Testis (tissue), 2 donors: Measurements from ENCODE around the gene PERM1.
"Not testable (repeated sequence)": the region's sequence is repeated elsewhere in the genome, so short reads cannot be mapped to it uniquely, and the experiment has no call there.

ENCODE experiments used
- CTCF ChIP-seq, 3 experiments: fragments of 450-650 bp in 2 of 3; fragments of 200-600 bp in 1 of 3; sonication (generic) in 1 of 3; IDR thresholded peaks; one replicate each; pipeline ENCODE4 v1.5.1; 2016 to 2019; ENCODE audit warnings: antibody characterized with exemption in 3 of 3, mild to moderate bottlenecking in 2 of 3, moderate library complexity in 1 of 3
- POLR2A ChIP-seq: fragments of 450-650 bp; IDR thresholded peaks from one replicate; pipeline ENCODE4 v1.6.1; 2017; ENCODE audit warnings: antibody characterized with exemption, mild to moderate bottlenecking, moderate library complexity

DNA sequence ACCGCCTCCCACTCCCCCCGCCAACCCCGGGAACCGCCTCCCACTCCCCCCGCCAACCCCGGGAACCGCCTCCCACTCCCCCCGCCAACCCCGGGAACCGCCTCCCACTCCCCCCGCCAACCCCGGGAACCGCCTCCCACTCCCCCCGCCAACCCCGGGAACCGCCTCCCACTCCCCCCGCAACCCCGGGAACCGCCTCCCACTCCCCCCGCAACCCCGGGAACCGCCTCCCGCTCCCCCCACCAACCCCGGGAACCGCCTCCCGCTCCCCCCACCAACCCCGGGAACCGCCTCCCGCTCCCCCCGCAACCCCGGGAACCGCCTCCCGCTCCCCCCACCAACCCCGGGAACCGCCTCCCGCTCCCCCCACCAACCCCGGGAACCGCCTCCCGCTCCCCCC lies 5.1 kb downstream of the PERM1 start:
- not testable (repeated sequence) for TF ChIP-seq CTCF (IDR thresholded peaks at IDR 0.05); POLR2A
